NCI-H69 (cell line): ENCODE data around the gene DCAF10.
A peak's percentile ranks its signal among the peaks of the same experiment; 100 is the strongest.
"Not testable (repeated sequence)": the region's sequence is repeated elsewhere in the genome, so short reads cannot be mapped to it uniquely, and the experiment has no call there.

Source experiments
- DNase-seq: peaks from one replicate; lab custom pipeline; 2025; lab: John Stamatoyannopoulos, UW

Gene DCAF10

DNA sequence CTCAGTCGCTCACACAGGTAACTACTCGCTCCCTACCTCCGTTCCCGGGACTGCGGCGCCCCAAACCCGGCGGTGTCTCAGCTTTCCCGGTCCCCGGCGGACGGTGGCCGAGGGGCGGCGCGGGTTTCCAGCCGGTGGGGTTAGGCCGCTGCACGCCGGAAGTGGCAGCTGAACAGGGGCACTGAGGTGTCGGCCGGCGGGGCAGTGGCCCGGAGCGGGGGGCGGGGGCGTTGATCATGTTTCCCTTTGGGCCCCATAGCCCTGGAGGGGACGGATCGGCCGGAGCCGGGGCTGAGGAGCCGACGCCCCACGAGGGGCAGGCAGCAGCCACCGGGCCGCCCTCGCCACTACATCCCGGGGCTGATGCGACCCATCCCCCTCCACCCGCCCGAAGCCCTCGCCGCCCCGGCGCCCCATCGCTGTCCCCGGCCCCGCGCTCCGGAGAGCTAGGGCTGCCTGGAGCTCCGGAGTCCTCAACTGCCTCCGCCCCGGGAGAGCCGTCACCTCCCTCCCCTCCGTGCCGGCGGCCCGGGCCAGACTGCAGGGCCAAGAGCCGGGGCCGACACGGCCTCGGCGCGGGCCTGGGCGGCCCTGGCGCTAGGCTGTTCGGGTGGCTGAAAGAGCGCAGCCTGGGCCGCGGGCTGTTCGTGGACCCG is at the start of gene DCAF10:
DCAF10 (plus strand) TSS at position 167 of the 656 bp plus-strand sequence; CDS start at position 237, 70 bp downstream.
- DNase-seq, result peak; percentile 93

DNA sequence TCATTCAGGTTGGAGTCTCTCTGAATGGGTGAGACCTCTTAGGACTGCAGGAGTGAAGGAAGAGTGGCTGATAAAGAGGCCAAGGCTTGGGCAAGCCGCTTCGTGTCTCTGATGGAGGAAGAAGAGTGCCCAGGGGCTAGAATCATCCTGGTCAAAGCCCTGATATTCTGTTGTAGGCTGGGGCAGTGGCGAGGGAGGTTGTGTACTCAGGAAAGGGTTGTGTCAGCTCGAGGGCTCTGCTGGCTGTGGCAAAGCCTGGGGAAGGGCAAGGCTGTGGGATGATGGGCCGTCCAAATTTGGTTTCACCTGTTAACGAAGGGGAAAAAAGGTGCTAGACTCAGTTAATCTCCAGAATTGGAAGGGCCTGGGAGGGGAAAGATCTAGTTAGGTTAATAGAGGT is 49.4 kb upstream of the DCAF10 start:
- DNase-seq, result no peak

DNA sequence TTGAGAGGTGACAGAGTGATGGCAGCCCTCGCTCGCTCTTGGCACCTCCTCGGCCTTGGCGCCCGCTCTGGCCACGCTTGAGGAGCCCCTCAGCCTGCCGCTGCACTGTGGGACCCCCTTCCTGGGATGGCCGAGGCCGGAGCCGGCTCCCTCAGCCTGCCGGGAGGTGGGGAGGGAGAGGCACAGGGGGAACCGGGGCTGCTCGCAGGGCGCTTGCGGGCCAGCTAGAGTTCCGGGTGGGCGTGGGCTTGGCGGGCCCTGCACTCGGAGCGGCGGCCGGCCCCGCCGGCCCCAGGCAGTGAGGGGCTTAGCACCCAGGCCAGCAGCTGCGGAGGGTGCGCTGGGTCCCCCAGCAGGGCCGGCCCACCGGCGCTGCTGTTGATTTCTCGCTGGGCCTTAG is 48.9 kb upstream of the DCAF10 start:
- not testable (repeated sequence) for DNase-seq

- DNase-seq, result not testable (repeated sequence)
These were observed 48.5 kb upstream of the DCAF10 start for GRCh38 chr9:37752112-37752511.

- no peak for DNase-seq
These were observed 47.7 kb upstream of the DCAF10 start for GRCh38 chr9:37752642-37753488.

GRCh38 chr9:37753489-37754190 is 47.0 kb upstream of the DCAF10 start, which contains the start of gene TRMT10B:
TRMT10B (plus strand) TSS chr9:37753805; CDS start chr9:37761932, 8,127 bp downstream.
- peak; percentile 90 for DNase-seq

DNA sequence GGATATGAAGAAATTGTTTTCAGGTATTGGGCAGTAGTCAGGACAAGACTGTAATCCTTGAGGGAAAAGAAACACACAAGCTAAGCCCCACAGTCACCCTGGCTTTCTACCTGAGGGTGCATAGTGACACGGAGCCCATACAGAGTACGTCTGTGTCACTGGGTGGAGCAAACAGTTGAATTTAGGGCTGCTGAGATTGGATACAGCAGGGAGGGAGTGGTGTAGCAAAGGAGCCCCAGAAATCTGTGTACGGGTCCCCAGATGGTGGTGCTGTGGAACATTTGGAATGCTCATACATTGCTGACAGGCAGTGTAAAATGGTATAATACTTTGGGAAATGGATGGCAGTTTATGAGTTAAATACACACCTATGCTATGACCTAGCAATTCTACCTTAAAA is 41.9 kb upstream of the DCAF10 start:
- no peak for DNase-seq

GRCh38 chr9:37760416-37761161 is 40.0 kb upstream of the DCAF10 start:
- no peak for DNase-seq

GRCh38 chr9:37761511-37761910 is 39.1 kb upstream of the DCAF10 start:
- no peak for DNase-seq

- not testable (repeated sequence) for DNase-seq
These were observed 35.3 kb upstream of the DCAF10 start for GRCh38 chr9:37765263-37765662.

DNA sequence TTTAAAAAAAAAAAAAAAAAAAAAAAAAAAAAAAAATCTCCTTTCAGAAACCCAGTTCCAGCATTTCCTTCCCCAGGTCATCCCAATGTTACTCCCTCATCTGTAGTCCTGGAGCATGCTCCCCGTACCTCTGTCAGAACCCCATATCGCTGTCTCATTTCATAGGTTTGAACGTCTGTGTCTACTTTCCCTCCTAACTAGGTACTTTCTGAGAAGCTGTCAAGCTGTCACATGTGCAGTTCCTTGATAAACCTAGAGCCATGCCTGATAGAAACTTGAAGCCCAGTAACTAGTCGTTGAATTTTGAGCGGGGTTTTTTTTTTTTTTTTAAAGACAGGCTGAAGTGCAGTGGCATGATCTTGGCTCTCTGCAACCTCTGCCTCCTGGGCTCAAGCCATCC is 31.3 kb upstream of the DCAF10 start:
- DNase-seq, result no peak

DNA sequence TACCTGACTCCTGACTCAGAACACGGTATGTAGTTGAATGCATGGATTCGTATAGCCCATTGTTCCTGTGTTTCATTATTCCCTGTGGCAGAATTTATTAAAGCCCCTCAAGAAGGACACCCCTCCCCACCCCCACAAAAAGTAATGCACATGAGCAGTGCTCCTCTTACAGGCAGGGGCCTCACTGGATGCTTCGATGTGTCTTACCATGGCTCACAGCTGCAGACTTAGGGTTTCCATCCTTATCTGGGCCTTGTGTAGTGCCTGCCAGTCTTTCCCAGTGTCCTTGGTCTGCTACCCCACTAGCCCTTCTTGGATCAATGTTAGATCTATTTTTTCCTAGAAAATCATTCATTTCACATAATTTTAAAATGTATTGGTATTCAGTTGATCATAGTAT is 30.6 kb upstream of the DCAF10 start:
- no peak for DNase-seq

DNA sequence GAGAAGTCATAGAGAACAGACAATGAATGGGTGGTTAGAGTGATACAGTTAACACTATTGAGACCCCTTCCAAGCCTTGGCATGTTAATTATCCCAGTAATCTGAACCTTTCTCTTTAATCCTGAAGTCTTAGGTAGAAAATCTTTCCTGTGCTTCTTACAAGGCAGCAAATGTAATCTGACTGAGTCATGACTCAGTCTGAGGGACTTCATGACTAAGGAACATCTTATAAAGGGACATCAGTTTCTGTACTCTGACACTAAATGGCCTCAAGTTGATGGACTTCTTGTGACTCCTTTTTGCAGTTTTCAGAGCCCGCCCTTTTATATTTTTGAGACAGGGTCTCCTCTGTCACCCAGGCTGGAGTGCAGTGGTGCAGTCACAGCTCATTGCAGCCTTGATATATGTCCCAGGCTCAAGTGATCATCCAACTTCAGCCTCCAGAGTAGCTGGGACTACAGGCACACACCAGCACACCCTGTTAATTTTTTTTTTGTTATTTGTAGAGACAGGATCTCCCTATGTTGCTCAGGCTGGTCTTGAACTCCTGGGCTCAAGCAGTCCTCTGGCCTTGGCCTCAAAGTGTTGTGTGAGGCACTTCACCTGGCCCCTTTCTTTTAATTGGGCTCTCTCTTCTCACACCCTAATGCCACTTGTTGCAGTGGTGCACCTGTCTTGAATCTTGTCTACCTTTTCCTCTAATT is 25.2 kb upstream of the DCAF10 start:
- no peak for DNase-seq

DNA sequence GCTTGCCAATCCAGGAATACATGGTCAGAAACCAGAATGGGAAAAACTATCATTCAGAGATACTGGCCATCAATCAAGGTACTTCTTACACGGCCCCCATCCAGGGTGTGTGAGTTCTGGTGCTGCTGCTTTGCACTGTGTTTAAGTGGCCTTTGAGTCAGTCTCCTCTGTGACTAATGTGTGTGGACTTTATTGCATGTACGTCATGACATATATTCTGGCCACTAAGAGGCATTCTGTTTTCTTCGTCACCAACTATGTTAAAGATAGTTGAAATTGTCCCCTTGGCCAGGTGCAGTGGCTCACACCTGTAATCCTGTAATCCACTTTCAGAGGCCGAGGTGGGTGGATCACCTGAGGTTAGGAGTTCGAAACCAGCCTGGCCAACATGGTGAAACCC is 24.3 kb upstream of the DCAF10 start:
- DNase-seq, result no peak

- DNase-seq, result no peak
These were observed 22.1 kb upstream of the DCAF10 start for GRCh38 chr9:37778534-37778933.

DNA sequence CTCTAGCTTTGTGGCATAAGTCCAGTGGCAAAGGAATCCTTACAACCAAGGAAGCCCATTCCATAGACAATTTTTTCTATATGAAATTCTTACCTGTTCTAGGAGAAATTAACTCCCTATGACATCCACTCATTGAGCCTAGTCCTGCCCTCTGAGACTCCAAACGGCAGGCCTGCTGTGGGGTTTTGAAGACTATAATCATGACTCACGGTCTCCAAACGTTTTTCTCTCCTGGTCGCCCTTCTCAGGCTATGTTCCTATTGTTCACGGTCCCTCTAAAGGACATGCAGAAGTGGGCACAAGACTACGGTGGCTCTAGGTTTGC is 16.3 kb upstream of the DCAF10 start:
- DNase-seq, result no peak

- DNase-seq, result peak; percentile 96
These were observed 15.7 kb upstream of the DCAF10 start, which contains the start of gene EXOSC3 for GRCh38 chr9:37784616-37785483. EXOSC3 (minus strand) TSS chr9:37785064; CDS start chr9:37785044, 20 bp downstream.

GRCh38 chr9:37787059-37787458 is 13.5 kb upstream of the DCAF10 start:
- no peak for DNase-seq

DNA sequence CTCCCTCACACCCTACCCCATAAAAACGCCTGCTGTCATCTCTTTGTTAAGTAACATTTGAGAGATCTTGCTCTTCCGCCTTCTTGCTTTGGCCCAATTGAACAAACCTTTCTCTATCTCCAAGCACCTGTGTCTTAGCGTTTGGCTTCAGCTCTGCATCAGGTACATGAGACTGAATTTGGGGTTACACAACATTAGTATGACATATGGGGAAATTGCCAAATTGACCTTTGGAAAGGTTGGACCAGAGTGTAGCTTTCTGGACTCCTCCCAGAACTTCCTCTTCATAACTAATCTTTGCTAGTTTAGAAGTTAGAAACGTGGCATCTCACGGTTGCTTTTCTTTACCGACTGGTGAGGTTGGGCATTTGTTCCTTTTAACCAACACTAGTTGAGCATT is 12.3 kb upstream of the DCAF10 start:
- no peak for DNase-seq

DNA sequence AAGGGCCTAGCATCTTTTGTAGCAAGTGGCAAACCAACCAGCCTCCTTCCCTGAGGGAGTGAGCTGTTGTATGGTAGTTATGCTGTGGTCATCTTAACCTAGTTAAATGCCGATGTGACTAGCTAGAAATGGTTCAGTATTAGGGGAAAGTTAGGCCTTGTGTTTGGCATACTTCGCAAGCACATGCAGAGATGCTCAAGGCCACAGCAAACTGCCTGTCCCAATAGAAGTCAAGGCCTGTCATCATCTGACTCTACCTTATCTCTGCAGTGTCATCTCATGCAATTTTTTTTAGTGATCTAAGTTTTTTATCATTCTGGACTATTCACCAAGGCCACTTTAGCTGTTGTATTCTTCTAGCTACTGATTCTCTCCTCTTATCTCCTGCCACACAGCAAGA is 10.5 kb upstream of the DCAF10 start:
- DNase-seq, result no peak
